Neutrophil (primary cell): ENCODE data around the gene PCP4.

ENCODE experiments used
- H3K27ac ChIP-seq: fragments of 200-600 bp; sonication (generic); 2 replicates; pipeline ENCODE4 v1.5.1; 2016; ENCODE audit warnings: mild to moderate bottlenecking, moderate library complexity
- H3K27me3 ChIP-seq: fragments of 200-600 bp; sonication (generic); 2 replicates; pipeline ENCODE4 v1.6.0; 2016; ENCODE audit warnings: mild to moderate bottlenecking
- H3K36me3 ChIP-seq: fragments of 200-600 bp; sonication (generic); 2 replicates; pipeline ENCODE4 v1.5.1; 2017
- H3K4me1 ChIP-seq, 2 experiments: fragments of 200-600 bp in 1 of 2; sonication (generic) in 1 of 2; 1 replicate in 1 of 2; 2 replicates in 1 of 2; pipeline versions ENCODE4 v1.5.1 to v1.6.1; 2013 to 2016; ENCODE audit warnings: low read depth in 1 of 2, low read length in 1 of 2, mild to moderate bottlenecking in 1 of 2, moderate library complexity in 1 of 2; ENCODE audit not compliant: control insufficient read depth in 1 of 2, insufficient read depth in 1 of 2
- H3K4me3 ChIP-seq, 2 experiments: fragments of 200-600 bp in 1 of 2; sonication (generic) in 1 of 2; 1 replicate in 1 of 2; 2 replicates in 1 of 2; pipeline ENCODE4 v1.5.1; 2013 to 2016; ENCODE audit warnings: low read depth in 1 of 2, low read length in 1 of 2, mild to moderate bottlenecking in 1 of 2, moderate library complexity in 1 of 2
- H3K9me3 ChIP-seq: fragments of 200-600 bp; sonication (generic); 2 replicates; pipeline ENCODE4 v1.5.1; 2016
- TF ChIP-seq, protein P1 (sequence below): fragments of 200-600 bp; sonication (generic); IDR thresholded peaks from 2 replicates; pipeline ENCODE4 v1.5.1; 2016; ENCODE audit warnings: antibody characterized with exemption

The PCP4 gene

GRCh38 chr21:39965026-39965425 lies 97.8 kb downstream of the PCP4 start:
- Histone ChIP-seq H3K4me1 (no peaks in the 10 kb centered on the region), H3K36me3 (no peaks in the 10 kb centered on the region), H3K4me3 (no peak overlapping the region), H3K9me3 (no peaks in the 10 kb centered on the region), H3K27ac (no peak overlapping the region), H3K27me3 (no peaks in the 10 kb centered on the region)
- TF ChIP-seq, protein P1, sequence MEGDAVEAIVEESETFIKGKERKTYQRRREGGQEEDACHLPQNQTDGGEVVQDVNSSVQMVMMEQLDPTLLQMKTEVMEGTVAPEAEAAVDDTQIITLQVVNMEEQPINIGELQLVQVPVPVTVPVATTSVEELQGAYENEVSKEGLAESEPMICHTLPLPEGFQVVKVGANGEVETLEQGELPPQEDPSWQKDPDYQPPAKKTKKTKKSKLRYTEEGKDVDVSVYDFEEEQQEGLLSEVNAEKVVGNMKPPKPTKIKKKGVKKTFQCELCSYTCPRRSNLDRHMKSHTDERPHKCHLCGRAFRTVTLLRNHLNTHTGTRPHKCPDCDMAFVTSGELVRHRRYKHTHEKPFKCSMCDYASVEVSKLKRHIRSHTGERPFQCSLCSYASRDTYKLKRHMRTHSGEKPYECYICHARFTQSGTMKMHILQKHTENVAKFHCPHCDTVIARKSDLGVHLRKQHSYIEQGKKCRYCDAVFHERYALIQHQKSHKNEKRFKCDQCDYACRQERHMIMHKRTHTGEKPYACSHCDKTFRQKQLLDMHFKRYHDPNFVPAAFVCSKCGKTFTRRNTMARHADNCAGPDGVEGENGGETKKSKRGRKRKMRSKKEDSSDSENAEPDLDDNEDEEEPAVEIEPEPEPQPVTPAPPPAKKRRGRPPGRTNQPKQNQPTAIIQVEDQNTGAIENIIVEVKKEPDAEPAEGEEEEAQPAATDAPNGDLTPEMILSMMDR: no peak

- Histone ChIP-seq H3K27ac (no peak overlapping the region), H3K4me1 (no peaks in the 10 kb centered on the region), H3K27me3 (no peaks in the 10 kb centered on the region), H3K9me3 (no peaks in the 10 kb centered on the region), H3K4me3 (no peak overlapping the region), H3K36me3 (no peaks in the 10 kb centered on the region)
- TF ChIP-seq, protein P1: no peak
Measured at GRCh38 chr21:39966786-39967185, 99.5 kb downstream of the PCP4 start.

GRCh38 chr21:39968010-39968409 lies 100.8 kb downstream of the PCP4 start:
- TF ChIP-seq, protein P1: no peak
- H3K27ac ChIP-seq: no peak overlapping the region
- H3K9me3 ChIP-seq: no peaks in the 10 kb centered on the region
- H3K27me3 ChIP-seq: no peaks in the 10 kb centered on the region
- H3K4me1 ChIP-seq: no peaks in the 10 kb centered on the region
- H3K36me3 ChIP-seq: no peaks in the 10 kb centered on the region
- no peak overlapping the region for H3K4me3 ChIP-seq

- TF ChIP-seq, protein P1: no peak
- Histone ChIP-seq H3K9me3 (no peaks in the 10 kb centered on the region), H3K27me3 (no peaks in the 10 kb centered on the region), H3K27ac (no peak overlapping the region), H3K4me3 (no peak overlapping the region), H3K4me1 (no peaks in the 10 kb centered on the region), H3K36me3 (no peaks in the 10 kb centered on the region)
Measured at GRCh38 chr21:39969691-39970364, 102.6 kb downstream of the PCP4 start.

DNA sequence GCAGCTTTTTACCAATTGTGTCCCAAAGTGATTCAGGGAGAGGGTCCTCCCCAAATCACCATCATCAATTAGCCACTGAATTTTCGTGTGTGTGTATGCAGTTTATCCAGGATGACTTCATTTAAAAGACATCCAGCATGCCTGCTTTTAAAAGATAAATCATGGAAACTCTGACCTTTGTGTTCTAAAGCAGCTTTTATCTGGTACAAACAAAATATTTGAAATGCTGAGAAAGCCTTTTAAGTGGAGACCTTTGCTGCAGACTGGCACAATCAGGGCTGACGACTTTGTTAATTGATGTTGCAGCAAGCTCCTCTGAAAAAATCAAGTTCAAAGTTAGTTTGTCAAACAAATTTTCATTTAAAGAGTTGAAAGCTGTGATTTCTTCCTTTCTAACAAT lies 104.7 kb downstream of the PCP4 start:
- no peak overlapping the region for H3K27ac ChIP-seq
- TF ChIP-seq, protein P1: no peak
- no peaks in the 10 kb centered on the region for H3K9me3 ChIP-seq

DNA sequence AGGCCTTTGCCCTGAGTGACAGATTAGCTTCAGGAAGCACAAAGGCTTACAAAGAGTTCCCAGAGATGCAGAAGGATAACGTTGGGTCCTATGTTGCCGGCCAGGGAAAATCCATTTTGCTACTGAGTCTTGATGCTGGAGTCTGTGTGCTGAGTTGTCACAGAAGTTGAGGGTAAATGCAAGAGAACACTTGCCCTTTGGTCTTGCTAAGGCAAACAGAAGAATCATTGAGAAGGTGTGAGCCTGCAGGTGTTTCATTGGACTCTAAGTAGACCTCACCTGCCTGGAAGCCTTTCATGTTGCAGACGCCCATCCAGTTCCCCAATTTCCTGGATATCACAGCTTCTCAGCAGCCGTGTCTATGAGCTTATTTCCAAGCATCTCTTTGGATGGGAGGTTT lies 105.2 kb downstream of the PCP4 start:
- TF ChIP-seq, protein P1: no peak
- Histone ChIP-seq H3K36me3 (no peaks in the 10 kb centered on the region), H3K27ac (no peak overlapping the region), H3K9me3 (no peaks in the 10 kb centered on the region), H3K4me1 (no peaks in the 10 kb centered on the region), H3K27me3 (no peaks in the 10 kb centered on the region), H3K4me3 (no peak overlapping the region)

More for the DNA sequence above, 104.7 kb downstream of the PCP4 start:
- H3K4me3 ChIP-seq: no peak overlapping the region
- no peaks in the 10 kb centered on the region for H3K36me3 ChIP-seq
- H3K27me3 ChIP-seq: no peaks in the 10 kb centered on the region
- no peaks in the 10 kb centered on the region for H3K4me1 ChIP-seq
